ENCODE data around the gene TIMP2.

TIMP2 gene

GRCh38 chr17:78859051-78859450, 66.1 kb downstream of the TIMP2 start:
- DNase-seq = no peak
- in situ Hi-C loops (cut with HindIII; ENCODE audit: low pct_ligation_motif_present, low pct_unique_long_range_greater_than_20kb, low sequenced_read_pairs) = no loop called here

GRCh38 chr17:78857266-78857665, 67.9 kb downstream of the TIMP2 start:
- no peak for DNase-seq
- in situ Hi-C loops (cut with HindIII; ENCODE audit: low pct_ligation_motif_present, low pct_unique_long_range_greater_than_20kb, low sequenced_read_pairs) = no loop called here

- DNase-seq = no peak
- in situ Hi-C loops (cut with HindIII; ENCODE audit: low pct_ligation_motif_present, low pct_unique_long_range_greater_than_20kb, low sequenced_read_pairs) = no loop called here
These were observed 69.5 kb downstream of the TIMP2 start for GRCh38 chr17:78855561-78856165.

GRCh38 chr17:78854508-78854907, 70.7 kb downstream of the TIMP2 start:
- in situ Hi-C loops (cut with HindIII; ENCODE audit: low pct_ligation_motif_present, low pct_unique_long_range_greater_than_20kb, low sequenced_read_pairs) = no loop called here
- DNase-seq = no peak

GRCh38 chr17:78853926-78854394, 71.2 kb downstream of the TIMP2 start:
- in situ Hi-C loops (cut with HindIII; ENCODE audit: low pct_ligation_motif_present, low pct_unique_long_range_greater_than_20kb, low sequenced_read_pairs) = no loop called here
- DNase-seq = no peak

GRCh38 chr17:78852709-78853121, 72.5 kb downstream of the TIMP2 start:
- DNase-seq = no peak
- in situ Hi-C loops (cut with HindIII; ENCODE audit: low pct_ligation_motif_present, low pct_unique_long_range_greater_than_20kb, low sequenced_read_pairs) = no loop called here

- DNase-seq = no peak
- in situ Hi-C loops (cut with HindIII; ENCODE audit: low pct_ligation_motif_present, low pct_unique_long_range_greater_than_20kb, low sequenced_read_pairs) = no loop called here
These were observed 76.2 kb downstream of the TIMP2 start for GRCh38 chr17:78849026-78849425.

- in situ Hi-C loops (cut with HindIII; ENCODE audit: low pct_ligation_motif_present, low pct_unique_long_range_greater_than_20kb, low sequenced_read_pairs) = no loop called here
- DNase-seq = no peak
These were observed 78.1 kb downstream of the TIMP2 start for GRCh38 chr17:78847052-78847451.

GRCh38 chr17:78844301-78845005, 80.7 kb downstream of the TIMP2 start:
- in situ Hi-C loops (cut with HindIII; ENCODE audit: low pct_ligation_motif_present, low pct_unique_long_range_greater_than_20kb, low sequenced_read_pairs) = no loop called here
- no peak for DNase-seq

- in situ Hi-C loops (cut with HindIII; ENCODE audit: low pct_ligation_motif_present, low pct_unique_long_range_greater_than_20kb, low sequenced_read_pairs) = no loop called here
- DNase-seq = peak; percentile 60
These were observed 82.2 kb downstream of the TIMP2 start for GRCh38 chr17:78842881-78843565.

GRCh38 chr17:78840780-78841611, 84.2 kb downstream of the TIMP2 start, which contains the start of gene USP36:
Gene USP36 (minus strand): TSS chr17:78840814. CDS start chr17:78836363, 4,451 bp downstream.
- in situ Hi-C loops (cut with HindIII; ENCODE audit: low pct_ligation_motif_present, low pct_unique_long_range_greater_than_20kb, low sequenced_read_pairs) = no loop called here

GRCh38 chr17:78840530-78840779, 84.7 kb downstream of the TIMP2 start:
- in situ Hi-C loops (cut with HindIII; ENCODE audit: low pct_ligation_motif_present, low pct_unique_long_range_greater_than_20kb, low sequenced_read_pairs) = no loop called here
- no peak for DNase-seq

More at GRCh38 chr17:78840780-78841611, 84.2 kb downstream of the TIMP2 start, which contains the start of gene USP36:
- DNase-seq = peak; percentile 99

GRCh38 chr17:78839762-78840529, 85.2 kb downstream of the TIMP2 start:
- DNase-seq = peak; percentile 42
- in situ Hi-C loops (cut with HindIII; ENCODE audit: low pct_ligation_motif_present, low pct_unique_long_range_greater_than_20kb, low sequenced_read_pairs) = no loop called here

GRCh38 chr17:78839235-78839761, 85.9 kb downstream of the TIMP2 start:
- DNase-seq = peak; percentile 33
- in situ Hi-C loops (cut with HindIII; ENCODE audit: low pct_ligation_motif_present, low pct_unique_long_range_greater_than_20kb, low sequenced_read_pairs) = no loop called here

GRCh38 chr17:78838574-78839005, 86.6 kb downstream of the TIMP2 start:
- no peak for DNase-seq
- in situ Hi-C loops (cut with HindIII; ENCODE audit: low pct_ligation_motif_present, low pct_unique_long_range_greater_than_20kb, low sequenced_read_pairs) = no loop called here

- in situ Hi-C loops (cut with HindIII; ENCODE audit: low pct_ligation_motif_present, low pct_unique_long_range_greater_than_20kb, low sequenced_read_pairs) = no loop called here
- no peak for DNase-seq
These were observed 88.7 kb downstream of the TIMP2 start for GRCh38 chr17:78836420-78837021.

GRCh38 chr17:78834571-78834970, 90.6 kb downstream of the TIMP2 start:
- in situ Hi-C loops (cut with HindIII; ENCODE audit: low pct_ligation_motif_present, low pct_unique_long_range_greater_than_20kb, low sequenced_read_pairs) = no loop called here
- no peak for DNase-seq

- in situ Hi-C loops (cut with HindIII; ENCODE audit: low pct_ligation_motif_present, low pct_unique_long_range_greater_than_20kb, low sequenced_read_pairs) = no loop called here
These were observed 92.7 kb downstream of the TIMP2 start for GRCh38 chr17:78832541-78832810.

More at GRCh38 chr17:78832541-78832810, 92.7 kb downstream of the TIMP2 start:
- no peak for DNase-seq

Data from ACHN (cell line).